NB4 (cell line): ENCODE measurements around the gene SLC9A8.

ENCODE experiments used
- CTCF ChIP-seq: IDR thresholded peaks from one replicate; pipeline ENCODE4 v1.5.1; 2012; ENCODE audit warnings: low read depth, low read length
- POLR2A ChIP-seq: IDR thresholded peaks from 2 replicates; pipeline ENCODE4 v1.6.1; 2011; ENCODE audit warnings: mild to moderate bottlenecking; ENCODE audit not compliant: insufficient read length; ENCODE audit errors: extremely low read depth

DNA sequence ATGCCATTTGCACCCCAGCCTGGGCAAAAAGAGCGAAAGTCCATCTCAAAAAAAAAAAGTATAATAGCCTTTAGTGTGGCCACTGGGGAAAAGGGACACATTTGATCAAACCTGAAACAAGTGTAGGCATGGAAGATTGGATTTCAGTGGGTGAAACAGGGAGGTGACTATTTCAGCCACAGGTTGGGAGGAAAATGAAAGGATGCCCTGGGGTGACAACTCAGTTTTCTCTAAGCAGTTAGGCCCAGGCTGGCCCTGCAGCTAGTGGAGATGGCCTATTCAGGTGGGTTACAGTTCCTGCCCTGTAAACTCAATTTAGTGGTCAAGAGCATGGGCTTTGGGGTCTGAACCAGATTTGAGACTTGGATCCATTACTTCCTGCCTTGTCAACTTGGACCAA is 66.3 kb downstream of the SLC9A8 start:
- no peak for TF ChIP-seq POLR2A
- no peak for TF ChIP-seq CTCF
